Measurements from ENCODE around the gene MAMSTR.

MAMSTR gene

GRCh38 chr19:48745208-48745995, 25.9 kb upstream of the MAMSTR start:
- peak; percentile 11 for DNase-seq

DNA sequence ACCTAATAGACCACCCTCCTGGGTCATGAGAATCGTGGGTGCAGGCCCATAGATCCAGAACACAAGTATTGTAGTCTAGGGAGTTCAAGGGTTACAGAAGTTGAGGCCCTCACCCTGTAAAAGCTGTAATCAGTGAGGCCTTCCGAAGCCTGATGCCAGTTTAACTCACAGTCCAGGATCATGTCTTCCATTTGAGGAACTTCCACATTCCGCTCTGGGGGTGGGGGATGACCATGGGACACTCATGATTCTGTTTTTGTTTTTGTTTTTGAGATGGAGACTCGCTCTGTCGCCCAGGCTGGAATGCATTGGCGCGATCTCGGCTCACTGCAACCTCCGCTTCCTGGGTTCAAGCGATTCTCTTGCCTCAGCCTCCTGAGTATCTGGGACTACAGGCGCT, 22.6 kb upstream of the MAMSTR start:
- DNase-seq, result no peak

GRCh38 chr19:48741129-48741999, 21.8 kb upstream of the MAMSTR start:
- DNase-seq, result no peak

GRCh38 chr19:48740164-48740972, 20.8 kb upstream of the MAMSTR start, which contains the start of gene RASIP1:
Gene RASIP1, minus strand, starts transcription at chr19:48740610. Its CDS starts 328 bp downstream, at chr19:48740282.
- DNase-seq, result no peak

DNA sequence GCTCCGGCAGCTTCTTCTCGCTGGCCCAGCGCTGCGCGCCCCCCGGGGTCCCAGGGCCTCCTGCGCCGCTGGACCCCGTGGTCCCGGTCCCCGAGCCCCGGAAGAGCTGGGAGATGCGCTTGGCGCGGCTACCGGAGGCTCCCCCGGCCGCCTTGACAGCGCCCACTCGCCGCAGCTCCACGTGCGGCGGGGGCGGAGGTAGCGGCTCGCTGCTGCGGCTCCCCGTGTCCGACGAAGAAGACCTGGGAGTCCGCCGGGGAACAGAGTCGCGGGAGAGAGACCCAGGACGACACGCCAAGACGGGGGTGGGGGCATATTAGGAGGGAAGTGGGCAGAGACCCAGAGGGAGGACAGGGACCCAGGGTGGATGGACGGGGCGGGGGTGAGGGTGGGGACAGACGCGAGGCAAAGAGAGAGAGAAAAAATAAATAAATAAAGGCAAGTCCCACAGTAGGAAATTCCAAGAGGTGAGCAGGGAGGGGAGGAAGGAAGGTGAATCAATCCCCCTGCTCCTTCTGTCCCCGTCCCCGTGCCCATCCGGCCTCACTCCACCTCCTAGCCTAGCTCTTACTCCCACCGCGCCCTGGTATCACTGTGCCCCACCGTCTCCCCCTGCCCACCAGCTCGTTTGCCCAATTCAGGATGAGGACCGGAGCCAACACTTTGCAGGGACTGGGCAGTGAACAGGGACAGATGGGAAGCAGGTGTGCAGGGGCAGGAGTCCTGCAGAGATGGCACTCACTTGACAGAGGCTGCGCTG, 20.1 kb upstream of the MAMSTR start:
- peak; percentile 35 for DNase-seq

GRCh38 chr19:48738557-48739403, 19.3 kb upstream of the MAMSTR start:
- DNase-seq, result peak; percentile 76

GRCh38 chr19:48737360-48737998, 18.0 kb upstream of the MAMSTR start:
- DNase-seq, result no peak

DNA sequence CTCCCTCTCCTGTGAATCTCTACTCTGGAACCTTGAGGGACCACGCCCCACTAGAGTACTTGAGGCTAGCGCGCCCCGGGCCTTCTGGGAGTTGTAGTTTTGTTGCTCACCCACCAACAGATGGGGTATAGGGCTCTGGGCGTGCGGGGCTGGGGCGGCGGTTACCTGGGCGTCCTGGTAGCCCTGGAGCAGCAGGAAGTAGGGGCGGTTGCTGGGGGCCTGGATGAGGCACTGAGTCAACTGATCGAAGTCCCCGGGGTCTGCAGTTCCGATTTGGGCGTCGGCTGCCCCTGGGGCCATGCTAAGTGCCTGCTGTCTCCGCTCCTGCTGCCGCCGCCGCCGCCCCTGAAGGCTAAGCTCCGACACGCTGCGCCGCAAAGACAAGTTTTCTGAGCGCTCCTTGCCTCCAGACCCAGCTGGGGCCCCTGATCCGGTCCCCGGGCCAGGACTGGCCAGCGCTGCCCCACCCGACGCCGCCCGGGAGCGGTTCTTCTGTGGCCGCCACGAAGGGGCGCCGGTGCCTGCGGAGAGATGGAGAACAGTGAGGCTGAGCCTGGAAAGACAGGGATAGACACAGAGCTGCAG, 15.6 kb upstream of the MAMSTR start:
- no peak for DNase-seq

- no peak for DNase-seq
Observed at GRCh38 chr19:48734625-48735024, 15.1 kb upstream of the MAMSTR start.

- no peak for DNase-seq
Observed at GRCh38 chr19:48731452-48731851, 11.9 kb upstream of the MAMSTR start.

DNA sequence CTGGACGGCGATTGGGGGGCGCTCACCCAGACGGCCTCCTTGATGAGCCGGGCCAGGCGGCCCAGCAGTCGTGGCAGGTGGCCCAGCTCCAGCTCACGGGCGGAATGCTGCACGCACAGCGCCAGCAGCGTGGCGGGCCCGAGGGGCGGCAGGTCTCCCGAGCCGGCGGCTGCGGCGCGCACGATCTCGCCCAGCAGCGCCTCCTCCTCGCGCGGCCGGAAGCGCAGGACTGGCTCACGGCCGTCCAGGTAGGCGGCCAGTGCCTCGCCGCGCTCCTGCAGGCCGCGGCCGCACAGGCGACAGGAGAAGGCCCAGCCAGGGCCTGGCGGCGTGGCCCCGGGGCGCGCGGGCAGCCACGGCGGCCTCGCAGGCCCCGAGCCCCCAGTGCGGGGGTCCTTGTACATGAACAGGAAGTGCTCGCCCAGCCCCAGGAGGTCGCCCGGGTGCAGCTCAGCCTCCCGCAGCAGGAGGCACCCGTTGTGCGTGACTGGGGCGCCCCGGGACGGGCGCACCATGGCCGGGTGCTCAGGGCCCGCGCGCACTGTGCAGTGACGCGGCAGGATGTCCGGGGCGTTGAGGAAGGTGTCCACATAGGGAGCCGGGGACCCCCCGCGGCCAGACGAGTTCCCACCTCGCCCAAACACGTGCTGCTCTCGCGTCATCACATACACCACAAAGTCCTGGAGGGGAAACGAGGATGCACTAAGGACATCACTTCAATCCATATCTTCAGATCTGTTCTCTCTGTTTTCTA, 9.6 kb upstream of the MAMSTR start:
- DNase-seq, result no peak

- DNase-seq, result no peak
Observed at GRCh38 chr19:48726556-48726955, 7.0 kb upstream of the MAMSTR start.

DNA sequence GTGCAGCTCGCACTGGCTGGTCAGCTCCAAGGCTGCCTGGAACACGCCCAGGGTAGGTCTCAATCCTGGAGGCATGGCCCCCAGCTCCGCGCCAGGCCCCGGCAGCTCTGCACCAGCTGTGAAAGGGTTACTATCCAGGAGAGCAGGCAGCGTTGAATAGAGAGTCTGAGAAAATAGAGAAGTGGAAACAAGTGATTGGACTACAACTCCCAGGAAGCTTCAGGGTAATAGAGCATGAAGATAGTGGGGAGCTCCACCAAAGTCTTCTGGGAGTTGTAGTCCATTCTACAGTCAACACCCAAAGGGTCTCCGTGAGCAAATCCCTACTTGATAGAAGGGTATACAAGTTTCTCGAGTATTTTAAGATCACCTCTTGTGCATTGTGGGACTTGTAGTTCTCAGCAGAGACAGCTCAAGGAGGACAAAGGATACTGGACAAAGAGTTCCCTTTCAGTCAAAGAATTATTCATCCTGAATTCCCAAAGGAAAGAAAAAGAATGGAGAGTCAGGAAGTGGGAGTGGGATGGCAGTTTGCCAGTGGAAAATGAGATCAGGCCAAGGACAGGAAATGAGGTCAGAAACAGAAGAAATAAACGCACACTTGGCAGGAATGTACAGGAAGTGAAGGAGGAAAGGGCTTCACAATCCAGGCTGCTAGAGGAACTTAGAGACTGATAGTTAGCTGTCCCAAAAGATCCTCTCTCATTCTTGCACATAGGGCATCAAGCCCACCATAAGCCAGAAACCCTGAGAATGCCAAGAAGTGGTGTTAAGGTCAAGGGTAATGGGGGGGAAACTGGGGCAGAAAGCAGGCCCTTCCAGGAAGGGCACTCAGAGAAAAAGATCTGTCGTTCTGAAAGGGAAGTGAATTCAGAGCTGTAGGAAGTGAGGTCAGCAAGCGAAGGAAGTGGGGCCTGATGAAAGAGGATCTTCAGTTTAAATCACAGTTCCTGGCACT, 5.5 kb upstream of the MAMSTR start:
- DNase-seq, result peak; percentile 37

GRCh38 chr19:48722196-48722708, 2.7 kb upstream of the MAMSTR start:
- DNase-seq, result no peak

DNA sequence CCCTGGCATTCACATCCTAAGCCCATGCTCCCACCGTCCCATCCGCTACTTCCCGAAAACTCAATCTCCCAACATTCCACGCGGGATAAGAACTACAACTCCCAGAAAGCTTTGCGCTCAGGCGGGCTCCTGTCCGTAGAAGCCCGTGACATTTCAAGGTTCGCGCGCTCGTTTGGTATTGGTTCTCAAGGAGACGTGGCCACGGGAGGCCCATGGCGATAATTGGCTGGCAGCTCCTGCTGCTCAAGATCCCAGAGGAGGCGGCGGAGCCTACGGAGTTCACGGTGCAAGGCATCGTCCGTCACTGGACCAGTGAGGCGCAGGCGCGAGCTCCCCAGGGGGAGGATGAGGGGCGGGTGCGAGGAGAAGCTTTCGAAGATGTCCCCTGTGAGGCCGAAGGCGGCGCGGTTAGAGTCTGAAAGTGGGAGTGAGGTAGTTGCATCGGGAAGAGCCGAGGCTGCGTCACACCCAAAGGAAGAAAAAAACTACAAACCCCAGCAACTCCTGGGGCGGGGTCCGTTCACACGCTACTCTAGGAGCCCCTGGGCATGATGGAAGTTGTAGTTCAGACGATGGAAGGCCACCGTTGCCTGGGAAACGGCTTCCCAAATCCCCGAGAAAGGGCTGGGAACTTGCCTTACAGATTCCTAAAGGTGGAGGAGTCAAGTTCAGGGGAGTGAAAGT, 1.2 kb upstream of the MAMSTR start:
- peak; percentile 95 for DNase-seq

- DNase-seq, result no peak
Observed at GRCh38 chr19:48720251-48720612, 707 bp upstream of the MAMSTR start.

- no peak for DNase-seq
Observed at GRCh38 chr19:48718711-48719231, 754 bp downstream of the MAMSTR start.

All from NCI-H1092 treated with DMSO at 0.1 percent for 48 hours (cell line).